Stimulated activated CD4-positive, alpha-beta T cell treated with anti-CD3 and anti-CD28 coated beads, Interleukin-12 subunit alpha, Interleukin-12 subunit beta, amount 100 ng/mL, for 24 hours (primary cell): ENCODE measurements around the gene STK25.
"Not testable (repeated sequence)": the region's sequence is repeated elsewhere in the genome, so short reads cannot be mapped to it uniquely, and the experiment has no call there.

ENCODE experiments used
- DNase-seq, 2 experiments: peaks; one replicate each; pipeline ENCODE4 v3.0.0-alpha.2; 2020; ENCODE audit warnings: low read depth in 2 of 2

The STK25 gene

DNA sequence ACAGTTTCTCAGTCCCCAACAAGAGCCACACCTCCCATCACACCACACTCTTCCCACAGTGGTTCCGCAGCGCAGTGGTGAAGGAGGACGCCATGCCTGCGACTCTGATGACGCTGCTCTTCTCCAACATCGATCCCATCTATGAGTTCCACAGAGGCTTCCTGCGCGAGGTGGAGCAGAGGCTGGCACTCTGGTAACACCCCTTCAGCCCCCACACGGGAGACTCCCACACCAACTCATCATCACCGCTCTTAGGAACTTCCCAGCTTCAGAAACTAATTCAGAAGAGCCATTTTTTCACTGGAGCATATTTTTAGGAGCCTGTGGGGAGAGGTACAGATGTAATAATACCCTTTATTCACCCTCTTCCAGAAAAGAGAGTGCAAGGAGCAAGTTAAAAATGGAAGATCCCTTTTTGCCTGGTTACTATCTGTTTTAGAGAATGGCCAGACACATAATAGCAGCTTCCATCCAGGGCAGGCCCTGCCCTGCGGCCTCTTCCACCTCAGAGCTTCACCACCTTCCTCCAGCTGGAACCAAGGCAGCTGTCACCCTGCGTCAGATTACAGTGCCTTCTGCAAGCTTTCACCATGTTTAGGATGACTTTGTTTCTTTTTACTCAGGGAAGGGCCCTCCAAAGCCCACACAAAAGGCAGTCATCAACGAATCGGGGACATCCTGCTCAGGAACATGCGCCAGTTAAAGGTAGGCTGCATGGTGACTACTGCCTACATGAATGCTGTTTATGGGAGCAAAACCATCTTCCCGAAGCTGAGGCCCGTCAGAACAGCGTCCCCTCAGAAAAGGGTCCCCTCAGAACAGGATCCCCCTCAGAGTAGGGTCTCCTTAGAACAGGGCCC lies 44.9 kb downstream of the STK25 start:
- DNase-seq: no peak

DNA sequence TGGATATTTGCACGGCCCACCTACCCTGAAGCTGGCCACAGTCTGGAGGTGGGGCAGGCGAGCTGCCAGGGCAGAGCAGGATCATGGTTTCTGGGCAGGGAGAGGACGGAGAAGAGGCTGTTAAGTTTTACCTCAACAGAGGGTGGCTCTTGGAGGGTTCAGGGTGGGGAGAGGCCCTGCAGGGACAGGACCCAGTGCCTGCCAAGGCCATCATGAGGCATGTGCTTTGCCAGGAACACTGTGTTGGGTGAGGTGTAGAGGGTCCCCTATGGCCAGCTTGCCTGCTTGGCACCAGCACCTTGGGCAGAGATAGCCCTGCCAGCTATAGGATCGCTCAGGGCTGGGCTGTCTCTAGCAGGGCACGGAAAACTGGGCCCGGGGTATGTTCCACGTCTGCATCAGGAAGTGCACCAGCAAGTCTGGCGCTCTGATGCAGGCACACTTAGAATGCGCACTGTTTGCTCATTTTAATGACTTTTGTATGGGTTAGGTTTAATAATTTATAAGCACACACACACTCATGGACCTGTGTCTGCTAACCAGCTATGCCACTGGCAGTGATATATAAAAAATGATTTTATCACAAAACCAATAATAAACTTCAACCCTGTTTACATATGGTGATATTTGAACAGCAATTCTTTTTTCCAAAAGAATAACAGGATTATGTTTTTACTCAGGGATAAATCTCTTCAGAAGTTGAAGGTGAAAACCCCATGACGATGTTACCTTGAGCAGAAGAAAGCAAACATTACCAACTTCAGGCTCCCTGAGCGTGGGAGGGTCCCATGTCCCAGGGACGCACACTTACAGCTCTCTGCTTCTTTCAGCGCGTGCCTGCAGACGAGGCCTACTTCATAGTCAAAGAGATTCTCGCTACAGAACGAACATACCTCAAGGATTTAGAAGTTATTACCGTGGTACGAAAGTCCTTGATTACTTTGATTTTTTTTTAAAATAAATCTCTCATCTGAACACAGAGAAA lies 46.4 kb downstream of the STK25 start:
- DNase-seq: no peak

- DNase-seq: no peak
Measured at GRCh38 chr2:241460631-241461030, 47.8 kb downstream of the STK25 start.

DNA sequence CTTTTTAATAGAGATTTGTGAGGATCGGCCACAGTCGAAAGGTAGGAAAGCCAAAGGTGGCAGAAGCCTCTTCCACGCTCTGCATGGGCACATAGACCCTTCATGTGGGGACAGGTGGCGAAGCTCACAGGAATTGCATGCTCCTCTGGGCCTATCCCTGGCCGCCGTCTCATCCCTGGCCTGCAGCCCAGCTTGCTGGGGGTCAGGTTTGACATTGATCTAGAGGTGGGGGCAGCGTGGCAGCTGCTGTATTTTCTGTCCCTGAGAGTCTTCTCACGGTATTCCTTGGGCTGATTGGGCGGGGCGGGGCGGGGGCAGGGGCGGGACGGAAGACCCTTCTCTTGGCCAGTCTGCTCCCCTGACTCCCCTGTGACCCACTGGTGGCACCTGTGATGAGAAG lies 48.9 kb downstream of the STK25 start:
- DNase-seq: no peak

- DNase-seq: no peak
Measured at GRCh38 chr2:241458687-241459086, 49.7 kb downstream of the STK25 start.

DNA sequence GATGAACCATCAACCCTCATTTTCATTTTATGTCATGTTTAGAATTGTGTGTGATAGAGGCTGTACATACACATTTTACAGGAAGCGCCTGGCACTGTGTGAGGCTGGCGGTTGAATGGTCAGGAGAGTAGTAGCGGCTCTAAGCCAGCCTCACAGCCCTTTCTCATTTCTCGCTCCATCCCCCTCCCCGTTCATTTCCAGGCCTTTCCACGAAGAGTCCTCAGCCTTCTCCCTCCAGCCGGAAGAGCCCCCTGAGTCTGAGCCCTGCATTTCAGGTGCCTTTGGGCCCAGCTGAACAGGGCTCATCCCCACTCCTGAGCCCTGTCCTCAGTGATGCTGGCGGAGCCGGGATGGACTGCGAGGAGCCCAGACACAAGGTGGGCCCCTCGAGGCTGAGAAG lies 51.8 kb downstream of the STK25 start:
- no peak for DNase-seq

- DNase-seq: no peak
Measured at GRCh38 chr2:241454837-241455485, 53.4 kb downstream of the STK25 start.

DNA sequence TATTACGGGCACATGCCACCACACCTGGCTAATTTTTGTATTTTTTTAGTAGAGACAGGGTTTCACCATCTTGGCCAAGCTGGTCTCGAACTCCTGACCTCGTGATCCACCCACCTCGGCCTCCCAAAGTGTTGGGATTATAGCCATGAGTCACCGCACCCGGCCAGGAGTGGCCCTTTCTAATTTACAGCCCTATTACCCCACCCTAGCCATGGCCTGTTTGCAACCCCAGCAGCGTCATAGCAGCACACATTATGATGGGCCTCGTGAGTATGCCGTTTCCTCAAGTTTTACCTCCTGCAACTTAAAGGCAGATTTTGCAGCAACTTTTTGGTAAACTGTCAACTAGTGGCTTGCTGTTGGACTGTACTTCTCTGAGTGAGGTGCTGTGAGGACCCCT lies 54.5 kb downstream of the STK25 start:
- DNase-seq: not testable (repeated sequence)

- DNase-seq: no peak
Measured at GRCh38 chr2:241451840-241452506, 56.4 kb downstream of the STK25 start.

DNA sequence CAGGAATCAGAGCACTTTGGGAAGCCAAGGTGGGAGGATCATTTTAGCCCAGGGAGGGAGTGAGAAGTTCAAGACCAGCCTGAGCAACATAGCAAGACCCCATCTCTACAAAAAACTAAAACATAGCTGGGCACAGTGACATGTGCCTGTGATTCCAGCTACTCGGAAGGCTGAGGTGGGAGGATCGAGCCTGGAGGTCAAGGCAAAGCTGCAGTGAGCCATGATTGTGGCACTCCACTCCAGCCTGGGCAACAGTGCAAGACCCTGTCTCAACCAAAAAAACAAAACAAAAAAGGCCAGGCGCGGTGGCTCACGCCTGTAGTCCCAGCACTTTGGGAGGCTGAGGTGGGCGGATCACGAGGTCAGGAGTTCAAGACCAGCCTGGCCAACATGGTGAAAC lies 58.3 kb downstream of the STK25 start:
- not testable (repeated sequence) for DNase-seq

DNA sequence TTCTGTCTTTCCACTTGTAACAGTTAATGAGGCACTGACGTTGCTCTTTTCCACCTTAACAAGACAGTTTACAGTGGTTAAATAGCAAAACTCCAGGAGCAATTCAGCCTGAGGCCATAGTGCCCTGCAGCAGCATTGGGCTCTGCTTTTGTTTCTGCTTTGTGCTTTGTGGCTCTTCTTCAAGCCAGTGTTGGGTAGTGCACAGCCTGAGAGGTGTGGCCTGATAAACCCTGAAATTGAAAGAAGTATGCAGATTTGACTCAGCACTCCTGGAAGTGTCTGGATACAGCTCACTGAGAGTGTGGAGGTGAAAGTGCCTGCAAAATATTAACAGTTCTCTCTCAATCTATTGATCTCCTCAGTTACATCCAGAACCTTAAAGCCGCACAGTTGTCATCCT lies 63.0 kb downstream of the STK25 start:
- DNase-seq: no peak

GRCh38 chr2:241443486-241444223 lies 64.7 kb downstream of the STK25 start:
- peak; percentile 87 to 94 for DNase-seq
